ENCODE measurements around the gene ADARB1.

ADARB1 gene

GRCh38 chr21:45162809-45163208 is 88.4 kb downstream of the ADARB1 start:
- Mint-ChIP-seq H3K4me3 (no peak overlapping the region), H3K4me1 (ENCODE audit: low read depth) (peaks cover 6% of the 10 kb centered on the region), H3K36me3 (ENCODE audit: low read depth) (peaks cover 15% of the 10 kb centered on the region), H3K9me3 (no peaks in the 10 kb centered on the region), H3K27ac (no peak overlapping the region), H3K27me3 (no peaks in the 10 kb centered on the region)
- DNase-seq, result no peak

DNA sequence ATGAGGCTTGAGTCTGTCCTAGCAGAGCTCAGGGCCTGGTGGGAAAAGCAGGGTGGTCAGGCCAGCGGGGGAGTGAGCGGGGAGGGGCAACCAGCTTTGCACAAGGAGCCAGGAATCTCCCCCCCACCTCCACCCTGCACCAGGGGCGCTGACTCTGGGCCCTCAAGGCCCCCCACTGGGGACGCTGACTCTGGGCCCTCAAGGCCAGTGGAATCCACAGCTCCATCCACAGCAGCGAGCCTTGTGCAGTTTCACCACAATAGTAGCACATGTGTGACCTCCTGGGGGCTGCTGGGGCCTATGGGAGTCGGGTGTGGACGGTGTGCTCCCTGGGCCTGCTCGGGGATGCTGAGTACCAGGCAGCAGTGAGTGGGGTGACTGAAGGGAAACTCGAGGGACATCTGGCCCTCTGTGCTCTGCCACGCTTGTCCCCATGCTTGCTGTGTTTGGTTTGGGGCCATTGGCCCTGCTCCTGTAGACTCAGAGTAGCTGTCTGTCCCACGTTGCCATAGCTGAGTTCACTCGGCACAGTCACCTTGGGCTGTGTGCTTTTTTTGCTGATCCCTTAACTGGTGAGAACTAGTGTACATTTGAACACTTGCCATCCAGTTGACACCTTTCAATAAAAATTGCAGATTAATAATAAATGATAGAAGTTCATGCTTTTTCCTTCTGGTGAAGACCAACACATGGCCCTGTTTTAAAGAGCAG is 89.2 kb downstream of the ADARB1 start:
- DNase-seq, result no peak
- peaks cover 12% of the 10 kb centered on the region for H3K4me1 Mint-ChIP-seq (ENCODE audit: low read depth)
- H3K27me3 Mint-ChIP-seq, result no peaks in the 10 kb centered on the region
- no peaks in the 10 kb centered on the region for H3K9me3 Mint-ChIP-seq
- H3K27ac Mint-ChIP-seq, result no peak overlapping the region
- H3K4me3 Mint-ChIP-seq, result no peak overlapping the region
- peaks cover 15% of the 10 kb centered on the region for H3K36me3 Mint-ChIP-seq (ENCODE audit: low read depth)

- Mint-ChIP-seq H3K4me3 (no peak overlapping the region), H3K4me1 (ENCODE audit: low read depth) (peaks cover 17% of the 10 kb centered on the region), H3K27me3 (no peaks in the 10 kb centered on the region), H3K27ac (no peak overlapping the region), H3K9me3 (no peaks in the 10 kb centered on the region), H3K36me3 (ENCODE audit: low read depth) (peaks cover 13% of the 10 kb centered on the region)
- no peak for DNase-seq
Measured at GRCh38 chr21:45164124-45164511, 89.7 kb downstream of the ADARB1 start.

GRCh38 chr21:45164838-45165237 is 90.5 kb downstream of the ADARB1 start:
- peaks cover 10% of the 10 kb centered on the region for H3K36me3 Mint-ChIP-seq (ENCODE audit: low read depth)
- H3K9me3 Mint-ChIP-seq, result no peaks in the 10 kb centered on the region
- no peak for DNase-seq
- H3K27ac Mint-ChIP-seq, result no peak overlapping the region
- no peak overlapping the region for H3K4me3 Mint-ChIP-seq
- peaks cover 24% of the 10 kb centered on the region for H3K4me1 Mint-ChIP-seq (ENCODE audit: low read depth)
- H3K27me3 Mint-ChIP-seq, result no peaks in the 10 kb centered on the region

- Mint-ChIP-seq H3K9me3 (no peaks in the 10 kb centered on the region), H3K4me1 (ENCODE audit: low read depth) (peaks cover 32% of the 10 kb centered on the region), H3K36me3 (ENCODE audit: low read depth) (peaks cover 11% of the 10 kb centered on the region), H3K4me3 (no peak overlapping the region), H3K27me3 (no peaks in the 10 kb centered on the region), H3K27ac (peak overlapping the region; percentile 31)
- no peak for DNase-seq
Measured at GRCh38 chr21:45166931-45167330, 92.6 kb downstream of the ADARB1 start.

DNA sequence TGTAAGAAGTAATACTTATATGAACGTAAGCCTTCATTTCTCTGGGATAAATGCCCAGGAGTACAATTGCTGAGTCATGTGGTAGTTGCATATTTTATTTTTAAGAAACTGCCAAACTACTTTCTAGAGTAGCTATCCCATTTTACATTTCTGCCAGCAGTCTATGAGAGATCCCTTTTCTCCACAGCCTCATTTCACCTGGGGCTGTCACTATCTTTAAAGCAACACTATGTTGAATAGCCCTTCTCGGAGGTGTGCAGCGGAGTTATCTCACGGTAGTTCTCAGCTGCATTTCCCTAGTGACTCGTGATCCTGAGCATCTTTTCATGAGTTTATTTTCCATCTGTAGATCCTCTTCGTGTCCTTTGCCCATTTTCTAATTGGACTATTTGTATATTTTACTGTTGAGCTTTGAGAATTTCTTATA is 93.4 kb downstream of the ADARB1 start:
- peaks cover 32% of the 10 kb centered on the region for H3K4me1 Mint-ChIP-seq (ENCODE audit: low read depth)
- H3K36me3 Mint-ChIP-seq (ENCODE audit: low read depth), result peaks cover 18% of the 10 kb centered on the region
- H3K4me3 Mint-ChIP-seq, result no peak overlapping the region
- no peaks in the 10 kb centered on the region for H3K9me3 Mint-ChIP-seq
- no peak overlapping the region for H3K27ac Mint-ChIP-seq
- no peaks in the 10 kb centered on the region for H3K27me3 Mint-ChIP-seq
- no peak for DNase-seq

DNA sequence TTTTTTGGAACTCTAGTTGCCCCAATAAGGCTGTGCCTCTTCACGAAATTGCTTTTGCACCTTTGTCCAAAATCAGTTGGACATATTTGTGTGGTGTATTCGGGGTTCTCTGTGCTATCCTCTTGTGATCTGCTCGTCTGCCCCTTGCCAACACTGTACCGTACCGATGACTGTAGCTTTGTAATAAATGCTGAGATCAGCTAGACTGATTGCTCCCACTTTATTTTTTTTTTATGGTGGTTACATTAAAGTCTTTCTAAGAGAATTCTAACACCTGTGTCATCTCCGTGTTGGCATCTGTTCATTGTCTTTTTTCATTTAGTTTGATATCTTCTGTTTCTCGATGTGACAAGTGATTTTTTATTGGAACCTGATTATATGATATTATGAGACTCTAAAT is 94.1 kb downstream of the ADARB1 start:
- Mint-ChIP-seq H3K36me3 (ENCODE audit: low read depth) (peaks cover 23% of the 10 kb centered on the region), H3K9me3 (no peaks in the 10 kb centered on the region), H3K27ac (no peak overlapping the region), H3K4me3 (no peak overlapping the region), H3K27me3 (no peaks in the 10 kb centered on the region), H3K4me1 (ENCODE audit: low read depth) (peaks cover 32% of the 10 kb centered on the region)
- no peak for DNase-seq

DNA sequence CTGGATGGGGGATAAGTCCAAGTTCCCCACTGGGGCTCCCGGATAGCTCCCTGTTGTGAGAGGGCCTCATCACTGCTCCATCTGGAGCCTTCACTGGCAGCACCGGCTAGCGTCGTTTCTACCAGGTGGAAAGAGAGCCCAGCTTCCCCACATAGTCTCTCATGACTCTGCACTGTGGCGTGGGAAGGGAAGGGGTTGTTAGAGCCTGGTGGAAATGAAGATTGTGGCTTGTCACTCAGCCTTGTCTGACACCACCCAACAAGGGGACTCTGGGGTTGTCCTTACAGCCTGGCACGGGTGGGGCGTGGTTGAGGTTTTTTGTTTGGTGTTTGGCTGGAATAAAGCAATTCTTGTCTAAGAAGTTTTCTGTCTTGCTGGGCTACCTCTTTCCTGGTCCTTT is 94.6 kb downstream of the ADARB1 start:
- H3K4me1 Mint-ChIP-seq (ENCODE audit: low read depth), result peaks cover 32% of the 10 kb centered on the region
- H3K27ac Mint-ChIP-seq, result no peak overlapping the region
- no peak overlapping the region for H3K4me3 Mint-ChIP-seq
- no peak for DNase-seq
- H3K27me3 Mint-ChIP-seq, result no peaks in the 10 kb centered on the region
- H3K36me3 Mint-ChIP-seq (ENCODE audit: low read depth), result peaks cover 25% of the 10 kb centered on the region
- no peaks in the 10 kb centered on the region for H3K9me3 Mint-ChIP-seq

DNA sequence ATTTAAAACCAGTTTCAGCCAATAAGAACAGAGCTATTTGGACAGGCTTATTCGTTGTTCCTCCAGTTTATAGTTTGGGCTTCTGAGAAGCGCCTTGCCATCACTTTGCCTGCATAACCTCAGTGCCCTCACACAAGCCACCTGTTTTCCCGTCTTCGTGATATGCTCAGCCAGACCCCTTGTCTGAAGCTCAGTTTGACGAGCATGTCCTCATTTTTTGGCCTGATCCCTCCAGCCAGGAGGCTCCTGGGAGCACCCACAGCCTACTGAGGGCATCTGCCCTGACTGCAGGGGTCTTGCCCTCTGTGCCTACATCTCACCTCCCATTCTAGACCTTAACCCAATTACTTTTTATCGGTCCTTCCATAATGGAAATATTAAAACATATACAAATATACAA is 95.3 kb downstream of the ADARB1 start:
- DNase-seq, result no peak
- Mint-ChIP-seq H3K36me3 (ENCODE audit: low read depth) (peaks cover 25% of the 10 kb centered on the region), H3K4me1 (ENCODE audit: low read depth) (peaks cover 32% of the 10 kb centered on the region), H3K4me3 (no peak overlapping the region), H3K9me3 (no peaks in the 10 kb centered on the region), H3K27me3 (no peaks in the 10 kb centered on the region), H3K27ac (no peak overlapping the region)

GRCh38 chr21:45170987-45171386 is 96.6 kb downstream of the ADARB1 start:
- Mint-ChIP-seq H3K27me3 (no peaks in the 10 kb centered on the region), H3K36me3 (ENCODE audit: low read depth) (peaks cover 31% of the 10 kb centered on the region), H3K9me3 (no peaks in the 10 kb centered on the region), H3K4me1 (ENCODE audit: low read depth) (peaks cover 32% of the 10 kb centered on the region), H3K27ac (no peak overlapping the region), H3K4me3 (no peak overlapping the region)
- DNase-seq, result no peak

GRCh38 chr21:45172420-45172819 is 98.0 kb downstream of the ADARB1 start:
- Mint-ChIP-seq H3K4me1 (ENCODE audit: low read depth) (peaks cover 32% of the 10 kb centered on the region), H3K36me3 (ENCODE audit: low read depth) (peaks cover 44% of the 10 kb centered on the region), H3K27me3 (no peaks in the 10 kb centered on the region), H3K27ac (no peak overlapping the region), H3K9me3 (no peaks in the 10 kb centered on the region), H3K4me3 (no peak overlapping the region)
- no peak for DNase-seq

DNA sequence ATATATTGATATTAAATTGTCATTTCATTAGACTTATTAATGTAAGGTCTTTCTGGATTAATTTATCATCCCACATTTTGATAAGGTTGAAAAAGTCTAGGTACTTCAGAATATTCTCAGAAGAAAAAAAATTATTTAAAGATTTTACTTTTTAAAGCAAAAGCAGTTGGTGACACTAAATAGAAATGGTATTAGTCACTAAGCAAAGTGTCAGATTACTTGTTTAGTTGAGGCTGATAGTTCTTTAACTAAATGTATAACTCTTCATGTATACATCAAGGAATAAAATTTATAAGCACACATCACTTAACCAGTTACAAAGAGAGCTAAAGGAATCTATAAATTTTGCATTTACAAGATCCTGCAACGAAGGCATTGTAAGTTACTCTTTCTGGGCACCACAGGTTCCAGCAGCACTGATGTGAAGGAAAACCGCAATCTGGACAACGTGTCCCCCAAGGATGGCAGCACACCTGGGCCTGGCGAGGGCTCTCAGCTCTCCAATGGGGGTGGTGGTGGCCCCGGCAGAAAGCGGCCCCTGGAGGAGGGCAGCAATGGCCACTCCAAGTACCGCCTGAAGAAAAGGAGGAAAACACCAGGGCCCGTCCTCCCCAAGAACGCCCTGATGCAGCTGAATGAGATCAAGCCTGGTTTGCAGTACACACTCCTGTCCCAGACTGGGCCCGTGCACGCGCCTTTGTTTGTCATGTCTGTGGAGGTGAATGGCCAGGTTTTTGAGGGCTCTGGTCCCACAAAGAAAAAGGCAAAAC is 101.1 kb downstream of the ADARB1 start:
- no peak overlapping the region for H3K27ac Mint-ChIP-seq
- peaks cover 9% of the 10 kb centered on the region for H3K4me1 Mint-ChIP-seq (ENCODE audit: low read depth)
- DNase-seq, result no peak
- no peaks in the 10 kb centered on the region for H3K27me3 Mint-ChIP-seq
- peaks cover 66% of the 10 kb centered on the region for H3K36me3 Mint-ChIP-seq (ENCODE audit: low read depth)
- no peaks in the 10 kb centered on the region for H3K9me3 Mint-ChIP-seq
- H3K4me3 Mint-ChIP-seq, result no peak overlapping the region

GRCh38 chr21:45176141-45176540 is 101.8 kb downstream of the ADARB1 start:
- DNase-seq, result no peak
- H3K4me1 Mint-ChIP-seq (ENCODE audit: low read depth), result peaks cover 4% of the 10 kb centered on the region
- no peaks in the 10 kb centered on the region for H3K27me3 Mint-ChIP-seq
- H3K9me3 Mint-ChIP-seq, result no peaks in the 10 kb centered on the region
- H3K4me3 Mint-ChIP-seq, result no peak overlapping the region
- no peak overlapping the region for H3K27ac Mint-ChIP-seq
- peaks cover 68% of the 10 kb centered on the region for H3K36me3 Mint-ChIP-seq (ENCODE audit: low read depth)

- peaks cover 67% of the 10 kb centered on the region for H3K36me3 Mint-ChIP-seq (ENCODE audit: low read depth)
- H3K27ac Mint-ChIP-seq, result no peak overlapping the region
- H3K9me3 Mint-ChIP-seq, result no peaks in the 10 kb centered on the region
- H3K4me1 Mint-ChIP-seq (ENCODE audit: low read depth), result peaks cover 4% of the 10 kb centered on the region
- H3K4me3 Mint-ChIP-seq, result no peak overlapping the region
- no peak for DNase-seq
- H3K27me3 Mint-ChIP-seq, result no peaks in the 10 kb centered on the region
Measured at GRCh38 chr21:45177039-45177438, 102.7 kb downstream of the ADARB1 start.

DNA sequence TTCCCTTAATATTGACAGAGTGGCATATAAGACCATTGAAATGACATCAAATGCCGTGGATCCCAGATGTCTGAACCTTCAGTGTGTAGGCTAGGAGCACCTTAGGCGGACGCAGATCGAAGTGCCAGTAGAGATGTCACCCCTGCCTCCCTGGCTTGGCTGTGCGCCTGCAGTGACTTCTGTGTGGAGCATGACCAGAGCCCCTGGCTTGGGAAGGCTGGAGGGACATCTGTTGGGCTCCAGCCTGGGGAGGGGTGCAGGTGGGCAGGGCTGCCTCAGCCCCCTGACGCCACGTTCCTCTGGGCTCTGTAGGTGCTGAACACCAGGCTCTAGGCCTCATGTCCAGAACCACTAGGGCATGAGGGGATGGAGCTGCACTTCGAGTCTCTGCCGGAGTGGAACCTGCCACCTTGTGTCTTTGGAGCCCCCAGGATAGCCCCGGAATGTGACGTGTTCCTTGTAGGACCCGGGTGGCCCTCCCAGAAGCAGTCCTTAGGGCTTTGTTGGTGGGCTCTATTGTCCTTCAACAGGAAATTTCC is 103.8 kb downstream of the ADARB1 start:
- no peak overlapping the region for H3K27ac Mint-ChIP-seq
- H3K36me3 Mint-ChIP-seq (ENCODE audit: low read depth), result peaks cover 67% of the 10 kb centered on the region
- no peak for DNase-seq
- H3K4me1 Mint-ChIP-seq (ENCODE audit: low read depth), result peaks cover 4% of the 10 kb centered on the region
- H3K4me3 Mint-ChIP-seq, result no peak overlapping the region
- H3K9me3 Mint-ChIP-seq, result no peaks in the 10 kb centered on the region
- no peaks in the 10 kb centered on the region for H3K27me3 Mint-ChIP-seq

Data from activated T-cell treated with anti-CD3 and anti-CD28 coated beads, Interleukin-2, amount 50 U/mL, for 24 hours (primary cell).